Glutamatergic neuron (in vitro differentiated cells): ENCODE measurements around the gene KCTD16. TPM values are rescaled to one million over a fixed set of nuclear protein-coding genes. Genes with fewer than 3 reads are reported as not detected.

ENCODE experiments used
- DNase-seq: peaks from one replicate; pipeline ENCODE4 v3.0.0; 2022
- H3K27ac Mint-ChIP-seq: one replicate; pipeline ENCODE4 v1.8.0; 2020; ENCODE audit warnings: mild to moderate bottlenecking, mixed read lengths, inconsistent platforms; ENCODE audit not compliant: unreplicated experiment
- H3K27me3 Mint-ChIP-seq: one replicate; pipeline ENCODE4 v1.8.0; 2020; ENCODE audit warnings: mild to moderate bottlenecking, moderate library complexity, mixed read lengths, inconsistent platforms; ENCODE audit not compliant: unreplicated experiment
- H3K36me3 Mint-ChIP-seq: one replicate; pipeline ENCODE4 v1.8.0; 2020; ENCODE audit warnings: mild to moderate bottlenecking, mixed read lengths, inconsistent platforms; ENCODE audit not compliant: unreplicated experiment
- H3K4me1 Mint-ChIP-seq: one replicate; pipeline ENCODE4 v1.8.0; 2020; ENCODE audit warnings: mild to moderate bottlenecking, low read depth, mixed read lengths, inconsistent platforms; ENCODE audit not compliant: unreplicated experiment
- H3K4me3 Mint-ChIP-seq: one replicate; pipeline ENCODE4 v1.8.0; 2020; ENCODE audit warnings: mild to moderate bottlenecking, mixed read lengths, inconsistent platforms; ENCODE audit not compliant: unreplicated experiment
- H3K9me3 Mint-ChIP-seq: one replicate; pipeline ENCODE4 v1.8.0; 2020; ENCODE audit warnings: mild to moderate bottlenecking, moderate library complexity, mixed read lengths, inconsistent platforms; ENCODE audit not compliant: unreplicated experiment
- total RNA-seq: library from RNA; stranded (reverse); fragmentation: NEBNext Ultra II Directional; extraction: Animal tissue kit (Norgen Biotek cat#: 25700); gene quantifications from one replicate; pipeline ENCODE4 v1.2.1, GENCODE V29; 2021; ENCODE audit not compliant: unreplicated experiment
- TF ChIP-seq, protein P1 (sequence below): fragments of 200-600 bp; sonication (generic); IDR thresholded peaks from one replicate; pipeline ENCODE4 v1.5.0; 2021; ENCODE audit not compliant: partially characterized antibody, unreplicated experiment

KCTD16 gene
- total RNA-seq, 1 donor from 2014 or later, result 16.9 TPM

DNA sequence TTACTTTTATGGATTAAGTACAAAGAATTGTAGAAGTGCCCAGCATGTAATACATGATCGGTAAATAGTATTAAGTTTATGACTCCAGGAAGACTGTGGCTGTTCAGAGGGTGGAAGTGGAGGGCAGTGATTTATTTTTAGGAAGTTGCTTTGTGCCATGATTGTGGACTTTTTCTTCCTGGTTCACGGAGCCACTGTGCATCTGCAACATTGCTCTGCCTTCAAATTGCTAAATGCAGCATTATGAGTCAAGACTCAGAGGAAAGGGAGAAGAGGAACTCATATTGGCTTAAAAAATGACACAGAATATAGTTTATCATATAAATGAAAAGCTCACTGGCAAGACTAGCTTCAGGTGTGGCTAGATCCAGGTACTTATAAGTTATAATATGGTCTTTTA, 301.5 kb downstream of the KCTD16 start:
- DNase-seq, result no peak
- Mint-ChIP-seq H3K27me3 (no peaks in the 10 kb centered on the region), H3K9me3 (peaks cover 2% of the 10 kb centered on the region), H3K36me3 (no peaks in the 10 kb centered on the region), H3K27ac (no peak overlapping the region), H3K4me1 (peaks cover 19% of the 10 kb centered on the region), H3K4me3 (no peak overlapping the region)
- TF ChIP-seq, protein P1, sequence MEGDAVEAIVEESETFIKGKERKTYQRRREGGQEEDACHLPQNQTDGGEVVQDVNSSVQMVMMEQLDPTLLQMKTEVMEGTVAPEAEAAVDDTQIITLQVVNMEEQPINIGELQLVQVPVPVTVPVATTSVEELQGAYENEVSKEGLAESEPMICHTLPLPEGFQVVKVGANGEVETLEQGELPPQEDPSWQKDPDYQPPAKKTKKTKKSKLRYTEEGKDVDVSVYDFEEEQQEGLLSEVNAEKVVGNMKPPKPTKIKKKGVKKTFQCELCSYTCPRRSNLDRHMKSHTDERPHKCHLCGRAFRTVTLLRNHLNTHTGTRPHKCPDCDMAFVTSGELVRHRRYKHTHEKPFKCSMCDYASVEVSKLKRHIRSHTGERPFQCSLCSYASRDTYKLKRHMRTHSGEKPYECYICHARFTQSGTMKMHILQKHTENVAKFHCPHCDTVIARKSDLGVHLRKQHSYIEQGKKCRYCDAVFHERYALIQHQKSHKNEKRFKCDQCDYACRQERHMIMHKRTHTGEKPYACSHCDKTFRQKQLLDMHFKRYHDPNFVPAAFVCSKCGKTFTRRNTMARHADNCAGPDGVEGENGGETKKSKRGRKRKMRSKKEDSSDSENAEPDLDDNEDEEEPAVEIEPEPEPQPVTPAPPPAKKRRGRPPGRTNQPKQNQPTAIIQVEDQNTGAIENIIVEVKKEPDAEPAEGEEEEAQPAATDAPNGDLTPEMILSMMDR, result no peak

DNA sequence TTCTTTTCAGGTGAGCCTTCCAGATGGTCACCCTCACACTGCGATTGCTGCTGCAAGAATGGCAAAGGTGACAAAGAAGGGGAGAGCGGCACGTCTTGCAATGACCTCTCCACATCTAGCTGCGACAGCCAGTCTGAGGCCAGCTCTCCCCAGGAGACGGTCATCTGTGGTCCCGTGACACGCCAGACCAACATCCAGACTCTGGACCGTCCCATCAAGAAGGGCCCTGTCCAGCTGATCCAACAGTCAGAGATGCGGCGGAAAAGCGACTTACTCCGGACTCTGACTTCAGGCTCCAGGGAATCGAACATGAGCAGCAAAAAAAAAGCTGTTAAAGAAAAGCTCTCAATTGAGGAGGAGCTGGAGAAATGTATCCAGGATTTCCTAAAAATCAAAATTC, 303.0 kb downstream of the KCTD16 start:
- peaks cover 7% of the 10 kb centered on the region for H3K4me1 Mint-ChIP-seq
- no peaks in the 10 kb centered on the region for H3K27me3 Mint-ChIP-seq
- H3K27ac Mint-ChIP-seq, result no peak overlapping the region
- no peaks in the 10 kb centered on the region for H3K36me3 Mint-ChIP-seq
- DNase-seq, result no peak
- H3K4me3 Mint-ChIP-seq, result no peak overlapping the region
- H3K9me3 Mint-ChIP-seq, result no peaks in the 10 kb centered on the region
- TF ChIP-seq, protein P1, result no peak

DNA sequence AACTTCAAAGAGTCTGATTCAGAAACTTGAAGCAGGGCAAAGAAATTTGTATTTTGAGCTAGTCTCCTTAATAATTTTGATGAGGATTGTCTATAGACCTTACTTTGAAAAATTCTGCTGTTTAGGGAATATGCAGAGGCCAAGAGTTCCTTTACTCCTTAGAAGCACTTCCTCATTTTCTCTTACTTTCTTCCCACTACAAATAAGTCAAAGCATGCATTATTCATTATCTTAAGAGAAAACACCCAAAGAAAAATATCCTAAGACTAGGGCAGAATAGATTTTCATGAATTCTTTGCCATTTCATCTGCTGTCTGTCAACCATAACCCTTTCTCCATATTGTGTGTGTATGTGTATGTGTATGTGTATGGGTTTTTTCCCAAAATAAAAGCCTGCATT, 307.9 kb downstream of the KCTD16 start:
- Mint-ChIP-seq H3K4me3 (no peak overlapping the region), H3K9me3 (no peaks in the 10 kb centered on the region), H3K27ac (no peak overlapping the region), H3K4me1 (no peaks in the 10 kb centered on the region), H3K27me3 (no peaks in the 10 kb centered on the region), H3K36me3 (no peaks in the 10 kb centered on the region)
- TF ChIP-seq, protein P1, result no peak
- no peak for DNase-seq

DNA sequence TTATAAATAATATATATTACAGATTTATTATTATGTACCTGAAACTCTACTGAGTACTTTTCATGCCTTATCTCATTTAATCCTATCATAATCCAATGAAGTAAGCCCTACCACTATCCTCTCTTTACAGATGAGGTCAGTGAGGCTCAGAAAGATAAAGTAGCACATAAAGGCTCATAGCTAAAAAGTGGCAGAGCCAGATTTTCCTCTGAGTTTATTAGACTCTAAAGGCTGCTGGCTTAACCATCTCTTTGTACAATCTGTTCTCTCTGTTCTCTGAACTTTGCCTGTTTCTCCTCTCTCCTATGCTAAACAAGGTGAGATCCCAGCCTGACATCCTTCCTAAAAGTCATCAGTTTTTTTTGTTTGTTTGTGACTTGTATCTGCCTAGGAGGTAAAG, 311.2 kb downstream of the KCTD16 start:
- H3K4me3 Mint-ChIP-seq, result no peak overlapping the region
- no peaks in the 10 kb centered on the region for H3K9me3 Mint-ChIP-seq
- H3K4me1 Mint-ChIP-seq, result peaks cover 3% of the 10 kb centered on the region
- H3K27ac Mint-ChIP-seq, result no peak overlapping the region
- TF ChIP-seq, protein P1, result no peak
- H3K36me3 Mint-ChIP-seq, result no peaks in the 10 kb centered on the region
- DNase-seq, result no peak
- H3K27me3 Mint-ChIP-seq, result no peaks in the 10 kb centered on the region

DNA sequence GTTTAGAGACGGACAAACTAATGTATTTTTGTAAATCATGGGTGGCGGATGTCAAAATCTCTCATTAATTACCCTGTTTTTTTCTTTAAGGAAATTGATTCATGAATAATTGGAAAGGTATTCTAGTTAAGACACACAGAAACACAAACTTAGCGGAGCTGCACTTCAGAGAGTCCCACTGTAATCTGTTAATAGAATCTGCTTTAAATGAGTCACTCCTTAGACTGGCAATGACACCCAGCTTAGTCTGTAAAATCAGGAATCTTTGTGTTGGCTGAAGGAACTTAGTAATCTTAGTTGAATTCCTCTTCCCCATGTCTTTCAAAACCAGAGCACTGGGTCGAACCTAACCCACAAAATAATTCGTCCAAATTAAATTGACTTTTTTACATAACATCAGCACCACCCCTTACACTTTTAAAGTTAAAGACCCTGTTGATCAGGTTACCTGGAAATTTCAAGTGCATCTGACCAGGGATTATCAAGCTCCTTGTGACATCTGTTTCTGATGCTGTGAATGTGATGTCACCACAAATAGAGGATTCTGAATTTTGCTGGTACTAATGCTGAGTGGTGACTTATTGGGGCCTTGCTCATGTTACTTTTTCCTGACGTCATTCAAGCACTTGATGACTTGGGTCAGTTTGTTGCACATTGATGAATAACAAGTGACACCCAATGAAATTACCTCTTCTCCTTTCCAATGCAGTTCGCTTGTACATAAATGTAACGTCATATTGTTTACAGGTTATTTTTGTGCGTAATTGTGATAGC, 313.6 kb downstream of the KCTD16 start:
- DNase-seq, result no peak
- H3K9me3 Mint-ChIP-seq, result no peaks in the 10 kb centered on the region
- H3K4me1 Mint-ChIP-seq, result peaks cover 14% of the 10 kb centered on the region
- H3K27me3 Mint-ChIP-seq, result no peaks in the 10 kb centered on the region
- H3K36me3 Mint-ChIP-seq, result no peaks in the 10 kb centered on the region
- no peak overlapping the region for H3K4me3 Mint-ChIP-seq
- TF ChIP-seq, protein P1, result no peak
- no peak overlapping the region for H3K27ac Mint-ChIP-seq
